HG03196 (cell line): ENCODE measurements around the gene CALCB.

Experiments
- ATAC-seq: cut with Tn5 transposase; IDR thresholded peaks from one replicate; pipeline ENCODE4 v1.9.1; 2021; ENCODE audit not compliant: unreplicated experiment

CALCB gene

DNA sequence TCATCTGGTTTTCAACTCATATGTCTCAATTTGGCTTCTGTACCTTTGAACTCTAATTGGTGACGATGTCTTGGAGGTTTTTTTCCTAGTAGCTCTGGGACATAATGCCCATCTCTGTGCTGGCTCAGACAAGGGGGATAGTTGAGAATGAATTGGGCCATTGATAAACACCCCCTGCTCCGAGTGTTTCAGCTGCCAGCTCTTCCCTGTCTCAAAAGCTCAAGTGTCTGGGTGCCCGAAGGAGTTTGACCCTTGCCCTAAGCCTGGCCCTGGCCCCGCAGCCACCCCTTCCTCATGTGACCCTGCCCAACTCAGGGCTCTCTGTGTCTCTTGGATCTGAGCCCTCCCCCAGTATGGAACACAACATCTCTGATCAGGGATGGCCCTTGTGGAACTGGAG is 44.4 kb downstream of the CALCB start:
- ATAC-seq, result no peak

DNA sequence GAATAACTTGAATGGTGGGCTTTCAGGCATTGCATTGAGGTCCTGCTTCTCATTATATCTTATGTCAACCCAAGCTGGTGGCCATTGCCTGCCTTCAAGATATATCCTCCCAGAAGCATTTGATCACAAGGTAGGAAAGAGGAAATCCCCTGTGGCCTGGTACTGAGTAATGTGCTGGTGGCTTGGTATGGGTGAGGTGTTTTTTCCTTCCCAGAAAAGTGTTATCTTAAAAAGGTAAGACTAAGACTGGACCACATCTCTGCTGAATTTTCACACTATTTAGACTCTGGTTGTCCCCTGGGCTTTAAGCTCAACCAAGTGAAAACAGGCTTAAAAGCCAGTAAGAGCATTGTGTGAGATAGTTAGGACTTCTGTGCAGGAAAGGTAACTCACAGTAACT is 45.0 kb downstream of the CALCB start:
- no peak for ATAC-seq

DNA sequence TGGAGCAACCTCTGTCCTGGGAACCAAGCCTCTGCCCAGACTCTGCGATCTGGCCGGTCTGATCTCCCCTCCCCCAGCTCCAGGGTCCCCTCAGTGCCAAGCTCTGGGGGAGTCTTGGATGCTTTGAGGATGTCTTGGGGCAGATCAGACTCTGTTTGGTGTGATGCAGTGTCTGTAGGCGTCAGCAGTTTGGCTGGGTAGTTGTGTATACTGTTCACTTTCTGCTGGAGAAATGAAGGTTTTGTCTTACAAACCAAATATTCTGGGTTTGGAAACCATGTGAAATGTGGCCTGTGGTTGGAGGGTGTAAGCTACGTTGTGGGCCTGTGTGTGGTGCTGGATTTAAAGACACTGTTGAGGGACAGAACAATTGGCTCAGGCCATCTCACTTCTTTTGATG is 46.0 kb downstream of the CALCB start:
- no peak for ATAC-seq

DNA sequence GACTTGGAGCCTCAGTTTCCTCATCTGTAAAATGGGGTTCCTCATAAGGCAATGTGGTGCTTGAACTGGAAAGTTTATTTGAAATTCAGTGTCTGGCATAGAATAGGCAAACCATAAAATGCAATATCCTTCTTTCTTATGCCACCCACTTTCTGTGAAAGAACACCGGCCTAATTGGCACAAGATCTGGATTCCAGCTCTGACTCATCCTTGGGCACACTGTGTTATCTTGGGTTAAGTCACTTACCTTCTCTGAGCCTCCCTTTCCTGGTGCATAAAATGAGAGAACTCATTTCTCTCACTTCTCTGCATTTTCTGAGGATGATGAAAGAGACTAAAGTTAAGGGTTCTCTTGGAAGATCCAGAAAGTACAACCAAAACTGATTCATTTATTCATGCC is 46.4 kb downstream of the CALCB start:
- no peak for ATAC-seq

DNA sequence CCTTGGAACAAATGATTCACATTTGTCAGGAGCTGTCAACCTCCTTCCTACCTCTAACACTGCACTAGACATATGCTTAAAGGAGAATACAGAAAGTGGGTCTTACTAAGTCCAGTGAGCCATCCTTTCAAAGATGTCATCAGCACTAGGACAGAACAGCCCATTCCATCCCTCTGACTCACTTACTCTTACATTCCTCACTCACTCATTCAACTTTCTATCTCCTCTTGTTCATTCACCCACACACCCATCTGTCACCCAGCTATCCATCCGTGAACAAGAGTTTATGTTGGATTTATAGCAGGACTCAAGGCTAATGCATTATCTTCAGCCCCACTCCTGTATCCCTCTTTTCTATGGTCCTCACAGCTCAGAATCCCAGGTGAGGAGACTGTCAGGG is 50.5 kb downstream of the CALCB start:
- ATAC-seq, result no peak

DNA sequence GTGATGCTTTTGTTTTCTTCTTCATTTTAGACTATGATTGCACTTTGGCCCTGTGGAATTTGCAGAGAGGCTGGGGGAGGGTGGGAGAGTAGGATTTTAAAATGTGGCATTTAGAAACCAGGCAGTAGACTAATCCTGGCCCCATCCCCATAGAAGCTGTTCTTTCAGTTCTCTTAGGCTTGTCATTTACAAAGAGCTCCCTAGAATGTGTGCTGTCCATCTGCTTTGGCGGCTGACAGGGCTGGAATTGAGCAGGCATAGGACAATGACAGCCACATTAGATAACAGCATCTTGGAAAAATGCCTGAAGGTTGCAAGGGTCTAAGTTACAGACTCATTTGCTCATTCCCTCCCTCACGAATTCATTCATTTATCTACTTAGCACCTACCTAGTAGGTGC is 51.1 kb downstream of the CALCB start:
- no peak for ATAC-seq

DNA sequence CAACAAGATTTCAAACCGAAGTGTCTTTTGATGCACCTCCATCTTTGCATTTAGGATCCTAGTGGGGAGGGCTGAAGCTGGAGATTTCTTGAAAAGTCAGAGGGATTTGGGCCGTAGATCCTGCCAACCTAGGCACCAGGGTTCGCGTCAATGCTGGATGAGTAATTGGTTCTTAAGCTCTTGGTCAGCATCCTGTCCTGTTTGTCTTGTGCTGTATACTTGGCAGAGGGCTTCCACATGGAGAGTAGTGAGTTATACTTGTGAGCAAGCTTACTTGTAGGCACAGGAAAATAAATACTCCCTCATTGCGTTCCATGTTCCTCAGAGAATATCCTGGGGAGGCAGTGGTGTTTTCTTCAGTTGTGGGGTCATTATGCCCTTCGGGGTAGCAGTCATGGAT is 53.9 kb downstream of the CALCB start:
- no peak for ATAC-seq
